Bronchial epithelial cell (primary cell): Measurements from ENCODE around the gene ABLIM2. TPM values are rescaled to one million over a fixed set of nuclear protein-coding genes. Genes with fewer than 3 reads are reported as not detected.

Source experiments
- DNase-seq: peaks from one replicate; pipeline ENCODE4 v3.0.0-alpha.2; 2010; ENCODE audit warnings: low read depth
- FAIRE-seq: peaks from 2 replicates; lab custom pipeline; 2011; peaks lifted over from hg19 to GRCh38; lab: Jason Lieb, UNC
- H3K27me3 ChIP-seq: 2 replicates; pipeline ENCODE4 v1.5.1; 2011; ENCODE audit warnings: low read length; ENCODE audit not compliant: control insufficient read depth, insufficient read depth
- H3K36me3 ChIP-seq: 2 replicates; pipeline ENCODE4 v1.5.1; 2011; ENCODE audit warnings: low read length; ENCODE audit not compliant: control insufficient read depth, insufficient read depth
- H3K4me3 ChIP-seq: 2 replicates; pipeline ENCODE4 v1.5.1; 2011; ENCODE audit warnings: mild to moderate bottlenecking, low read depth, low read length, control low read depth
- total RNA-seq: library from RNA; depleted of rRNA; stranded (reverse); fragments of >200 nt; gene quantifications from 2 replicates; pipeline ENCODE4 v1.2.1, GENCODE V29; 2014
- TF ChIP-seq, protein P1 (sequence below): IDR thresholded peaks from 2 replicates; pipeline ENCODE4 v1.5.1; 2011; ENCODE audit warnings: mild to moderate bottlenecking, moderate library complexity, low read length, control low read depth, inconsistent platforms; ENCODE audit not compliant: insufficient read depth, severe bottlenecking

Gene ABLIM2
- total RNA-seq, 1 donor from 2014 or later, result 1.1 TPM

DNA sequence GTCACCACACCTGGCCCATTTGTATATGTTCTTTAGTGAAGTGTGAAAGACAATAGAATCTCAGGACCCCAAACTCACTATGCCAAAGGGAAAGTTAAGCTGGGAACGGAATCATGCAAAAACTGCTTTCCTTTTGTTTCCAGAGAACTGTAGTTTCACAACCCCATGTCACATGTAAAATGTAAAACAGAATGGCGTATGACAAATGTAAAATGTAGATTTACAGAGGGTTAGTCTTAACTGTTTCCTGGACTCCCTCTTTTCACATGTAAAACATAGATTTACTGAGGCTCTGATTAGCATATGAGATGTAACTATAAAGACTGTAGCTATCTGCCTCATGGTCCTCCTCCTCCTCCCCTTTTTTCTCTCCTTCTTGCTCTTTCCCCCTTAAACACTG is 66.3 kb downstream of the ABLIM2 start:
- Histone ChIP-seq H3K36me3 (no peaks in the 10 kb centered on the region), H3K4me3 (no peak overlapping the region), H3K27me3 (no peaks in the 10 kb centered on the region)
- DNase-seq (no peak), FAIRE-seq (no peak)
- TF ChIP-seq, protein P1, sequence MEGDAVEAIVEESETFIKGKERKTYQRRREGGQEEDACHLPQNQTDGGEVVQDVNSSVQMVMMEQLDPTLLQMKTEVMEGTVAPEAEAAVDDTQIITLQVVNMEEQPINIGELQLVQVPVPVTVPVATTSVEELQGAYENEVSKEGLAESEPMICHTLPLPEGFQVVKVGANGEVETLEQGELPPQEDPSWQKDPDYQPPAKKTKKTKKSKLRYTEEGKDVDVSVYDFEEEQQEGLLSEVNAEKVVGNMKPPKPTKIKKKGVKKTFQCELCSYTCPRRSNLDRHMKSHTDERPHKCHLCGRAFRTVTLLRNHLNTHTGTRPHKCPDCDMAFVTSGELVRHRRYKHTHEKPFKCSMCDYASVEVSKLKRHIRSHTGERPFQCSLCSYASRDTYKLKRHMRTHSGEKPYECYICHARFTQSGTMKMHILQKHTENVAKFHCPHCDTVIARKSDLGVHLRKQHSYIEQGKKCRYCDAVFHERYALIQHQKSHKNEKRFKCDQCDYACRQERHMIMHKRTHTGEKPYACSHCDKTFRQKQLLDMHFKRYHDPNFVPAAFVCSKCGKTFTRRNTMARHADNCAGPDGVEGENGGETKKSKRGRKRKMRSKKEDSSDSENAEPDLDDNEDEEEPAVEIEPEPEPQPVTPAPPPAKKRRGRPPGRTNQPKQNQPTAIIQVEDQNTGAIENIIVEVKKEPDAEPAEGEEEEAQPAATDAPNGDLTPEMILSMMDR, result no peak

DNA sequence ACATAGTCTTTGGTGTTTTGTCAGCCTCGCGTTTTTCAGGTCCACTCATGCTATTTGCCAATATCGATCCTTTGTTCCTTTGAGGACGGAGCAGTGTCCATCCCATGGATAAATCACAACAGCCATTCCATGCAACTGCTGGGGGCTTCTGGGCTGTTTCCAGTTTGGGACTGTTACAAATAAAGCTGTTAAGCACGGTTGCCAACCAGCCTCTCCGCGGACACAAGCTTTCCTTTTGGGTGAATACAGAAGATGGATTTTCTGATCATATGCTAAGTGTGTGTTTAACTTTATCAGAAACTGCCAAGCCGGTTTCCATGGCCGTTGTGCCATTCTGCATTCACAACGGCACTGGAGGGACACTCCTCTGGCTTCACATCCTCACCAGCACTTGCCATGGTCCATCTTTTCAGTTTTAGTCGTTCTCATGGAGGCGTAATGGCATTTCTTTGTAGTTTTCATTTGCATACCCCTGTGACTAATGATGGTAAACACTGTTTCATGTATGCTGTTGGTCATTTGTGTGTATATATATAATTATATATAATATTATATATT is 67.8 kb downstream of the ABLIM2 start:
- no peak for FAIRE-seq
- H3K27me3 ChIP-seq, result no peaks in the 10 kb centered on the region
- H3K4me3 ChIP-seq, result no peak overlapping the region
- no peaks in the 10 kb centered on the region for H3K36me3 ChIP-seq
- no peak for DNase-seq
- TF ChIP-seq, protein P1, result no peak

DNA sequence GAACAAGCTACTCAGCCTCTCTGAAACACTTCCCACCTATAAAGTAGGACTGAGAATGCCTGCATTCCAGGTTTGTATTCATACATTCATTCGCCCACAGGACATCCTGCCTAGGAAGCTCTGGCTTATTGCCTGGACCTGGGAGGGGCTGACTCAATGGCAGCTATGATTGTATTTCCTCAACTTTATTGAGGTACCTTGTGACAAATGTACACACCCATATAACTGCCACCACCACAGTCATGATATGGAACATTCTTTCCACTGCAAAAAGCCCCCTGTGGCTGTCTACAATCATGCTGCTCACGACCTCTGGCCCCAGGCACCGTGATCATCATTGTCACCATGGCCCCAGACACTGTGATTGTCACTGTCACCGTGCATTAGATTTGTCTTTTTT is 68.3 kb downstream of the ABLIM2 start:
- no peak overlapping the region for H3K4me3 ChIP-seq
- H3K27me3 ChIP-seq, result no peaks in the 10 kb centered on the region
- H3K36me3 ChIP-seq, result no peaks in the 10 kb centered on the region
- peak; percentile 68 for FAIRE-seq
- peak; percentile 74 for DNase-seq
- TF ChIP-seq, protein P1, result no peak

DNA sequence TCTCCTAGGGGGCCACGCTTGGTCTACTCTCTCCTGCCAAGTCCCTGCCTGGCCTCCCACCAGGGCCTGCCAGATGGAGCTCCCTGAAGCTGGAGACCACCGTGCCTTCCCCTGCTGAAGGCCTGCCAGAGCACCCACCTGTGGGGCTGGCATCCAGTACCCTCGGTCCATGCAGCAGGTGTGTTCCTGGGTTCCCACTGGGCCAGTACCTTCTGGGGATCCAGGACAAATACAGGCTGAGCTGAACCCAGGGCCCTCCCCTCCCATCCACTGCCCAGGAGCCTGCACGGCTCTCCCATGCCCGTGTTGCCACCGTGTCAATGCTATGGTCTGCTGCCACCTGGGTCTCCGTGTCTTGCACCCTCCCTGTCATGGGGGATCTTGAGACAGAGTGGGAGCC is 68.8 kb downstream of the ABLIM2 start:
- no peak overlapping the region for H3K4me3 ChIP-seq
- no peak for DNase-seq
- H3K36me3 ChIP-seq, result no peaks in the 10 kb centered on the region
- FAIRE-seq, result no peak
- TF ChIP-seq, protein P1, result no peak
- H3K27me3 ChIP-seq, result no peaks in the 10 kb centered on the region

DNA sequence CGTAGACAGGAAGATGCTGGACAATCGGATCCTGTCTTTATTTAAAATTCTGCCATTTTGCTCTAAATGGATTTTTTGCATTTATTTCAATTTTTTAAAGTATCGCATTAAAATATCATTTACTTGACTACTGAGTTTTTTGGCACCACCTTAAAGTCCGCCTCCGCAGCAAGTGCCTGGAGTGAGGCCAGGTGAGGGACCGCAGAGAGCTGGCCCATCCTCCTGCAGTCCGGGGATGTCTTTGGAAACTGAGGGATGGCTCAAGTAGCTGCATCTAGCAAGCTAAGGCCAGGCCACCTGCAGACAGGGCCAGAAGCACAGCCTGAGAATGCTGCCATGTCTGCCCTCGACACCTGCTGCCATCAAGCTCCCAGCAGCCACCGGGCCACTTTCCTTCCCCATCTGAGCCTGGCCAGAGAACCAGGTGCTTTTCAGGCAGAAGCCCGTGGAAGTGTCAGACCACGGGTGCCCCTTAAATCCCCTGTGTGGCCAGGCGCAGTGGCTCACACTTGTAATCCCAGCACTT is 69.6 kb downstream of the ABLIM2 start:
- H3K4me3 ChIP-seq, result no peak overlapping the region
- DNase-seq (no peak), FAIRE-seq (no peak)
- no peaks in the 10 kb centered on the region for H3K36me3 ChIP-seq
- no peaks in the 10 kb centered on the region for H3K27me3 ChIP-seq
- TF ChIP-seq, protein P1, result no peak
